IPS DF 19.7 (cell line): ENCODE results near the gene ARHGEF28.

Experiments
- DNase-seq: peaks from one replicate; pipeline ENCODE4 v3.0.0-alpha.2; 2013; ENCODE audit warnings: low read depth, low spot score

Gene ARHGEF28

DNA sequence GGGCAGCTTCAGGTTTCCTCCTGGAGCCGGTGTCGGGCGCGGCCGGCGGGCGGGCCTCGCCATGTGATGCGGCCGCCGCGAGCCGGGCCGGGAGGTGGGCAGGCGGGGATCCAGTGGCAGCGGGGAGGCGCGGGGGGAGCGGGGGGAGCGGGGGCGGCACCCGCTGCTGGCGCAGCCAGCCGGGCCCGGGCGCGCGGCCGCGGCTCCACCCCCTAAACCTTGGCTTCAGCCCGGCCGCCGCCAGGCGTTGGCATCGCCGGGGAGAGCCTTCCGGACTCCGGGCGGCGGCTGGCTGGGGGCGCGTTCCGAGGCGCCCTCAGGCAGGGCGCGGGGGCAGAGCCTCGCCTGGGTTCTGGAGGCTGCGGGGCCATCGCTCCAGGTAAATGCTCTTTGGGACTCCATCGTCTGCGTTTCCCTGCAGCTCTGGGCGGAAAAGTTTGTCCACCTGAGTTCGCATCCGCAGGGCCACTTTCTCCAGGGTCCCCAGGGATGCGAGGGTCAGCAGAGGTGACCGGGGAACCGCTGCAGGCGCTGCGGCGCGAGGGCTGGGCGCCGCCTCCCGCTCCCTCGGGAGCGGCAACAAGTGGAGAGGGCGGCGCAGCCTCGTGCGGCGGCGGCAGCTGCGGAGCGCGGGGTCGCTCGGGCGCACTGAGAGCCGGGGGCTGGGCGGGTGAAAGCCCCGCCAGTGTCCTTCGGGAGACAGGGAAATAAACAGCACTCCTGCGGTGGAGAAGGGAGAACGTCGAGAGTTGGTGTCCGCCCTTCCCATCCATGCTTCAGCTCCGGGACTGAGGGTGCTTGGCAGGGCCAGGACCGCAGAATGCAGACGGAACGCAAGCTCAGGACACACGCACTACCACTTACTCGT, at the start of gene ARHGEF28:
TSS of gene ARHGEF28 (plus strand) at position 253 of the 868 bp plus-strand sequence. CDS start 58,656 bp downstream, outside the sequence.
- no peak for DNase-seq

- DNase-seq = no peak
Measured at GRCh38 chr5:73582285-73583145, 43.5 kb upstream of the ARHGEF28 start.

DNA sequence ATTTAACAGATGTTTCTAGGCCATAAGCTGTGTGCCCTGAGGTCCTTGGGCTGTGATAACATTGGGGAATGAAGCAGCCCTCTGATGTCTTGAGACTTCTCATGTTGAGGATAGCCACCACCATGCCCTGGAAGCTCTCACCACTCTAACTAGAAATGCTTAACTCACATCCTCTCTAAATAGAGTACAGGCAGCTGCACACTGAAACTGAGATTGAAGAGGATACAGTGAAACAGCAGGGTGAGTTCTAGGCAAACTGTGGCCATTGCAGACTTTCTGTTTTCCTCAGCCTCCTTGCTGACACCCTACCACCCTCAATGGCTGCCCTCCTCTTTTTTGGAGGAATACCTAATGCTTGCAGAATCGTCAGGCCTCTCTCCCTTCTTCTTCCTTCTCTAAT, 38.1 kb upstream of the ARHGEF28 start:
- DNase-seq = no peak

GRCh38 chr5:73591102-73591695, 34.8 kb upstream of the ARHGEF28 start:
- peak; percentile 23 for DNase-seq

DNA sequence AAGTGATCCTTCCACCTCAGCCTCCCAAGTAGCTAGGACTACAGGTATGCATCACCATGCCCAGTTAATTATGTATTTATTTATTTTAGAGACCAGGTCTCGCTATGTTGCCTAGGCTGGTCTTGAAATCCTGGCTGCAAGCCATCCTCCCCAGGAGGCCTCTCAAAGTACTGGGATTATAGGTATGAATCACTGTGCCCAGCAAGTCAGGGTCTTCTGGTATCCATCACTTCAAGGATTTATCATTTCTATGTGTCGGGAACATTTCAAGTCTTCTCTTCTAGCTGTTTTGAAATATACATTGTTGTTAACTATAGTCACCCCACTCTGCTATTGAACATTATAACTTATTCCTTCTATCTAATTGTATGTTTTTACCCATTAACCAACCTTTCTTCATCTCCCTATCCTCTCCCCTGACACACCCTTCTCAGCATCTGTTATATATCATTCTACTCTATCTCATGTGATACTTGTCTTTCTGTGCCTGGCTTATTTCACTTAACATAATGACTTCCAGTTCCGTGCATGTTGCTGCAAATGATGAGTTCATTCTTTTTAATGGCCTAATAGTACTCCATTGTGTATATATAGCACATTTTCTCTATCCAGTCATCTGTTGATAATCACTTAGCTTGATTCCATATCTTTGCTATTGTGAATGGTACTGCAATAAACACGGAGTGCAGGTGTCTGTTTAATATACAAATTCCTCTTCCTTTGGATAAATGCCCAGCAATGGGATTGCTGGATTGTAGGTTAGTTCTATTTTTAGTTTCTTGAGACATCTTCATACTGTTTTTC, 34.1 kb upstream of the ARHGEF28 start:
- no peak for DNase-seq

DNA sequence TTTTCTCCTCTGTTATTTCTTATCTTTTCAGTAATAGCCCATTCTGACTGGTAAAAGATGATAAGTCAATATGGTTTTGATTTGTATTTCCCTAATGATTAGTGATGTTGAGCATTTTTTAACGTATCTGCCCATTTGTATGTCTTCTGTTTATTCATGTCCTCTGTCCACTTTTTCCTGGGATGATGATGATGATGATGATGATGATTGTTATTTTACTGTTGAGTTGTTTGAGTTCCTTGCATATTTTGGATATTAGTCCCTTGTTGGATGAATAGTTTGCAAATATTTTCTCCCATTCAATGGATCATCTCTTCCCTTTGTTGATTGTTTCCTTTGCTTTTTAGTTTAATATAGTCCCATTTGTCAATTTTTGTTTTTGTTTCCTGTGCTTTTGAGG, 33.4 kb upstream of the ARHGEF28 start:
- no peak for DNase-seq

GRCh38 chr5:73596705-73597328, 29.2 kb upstream of the ARHGEF28 start:
- DNase-seq = peak; percentile 30

DNA sequence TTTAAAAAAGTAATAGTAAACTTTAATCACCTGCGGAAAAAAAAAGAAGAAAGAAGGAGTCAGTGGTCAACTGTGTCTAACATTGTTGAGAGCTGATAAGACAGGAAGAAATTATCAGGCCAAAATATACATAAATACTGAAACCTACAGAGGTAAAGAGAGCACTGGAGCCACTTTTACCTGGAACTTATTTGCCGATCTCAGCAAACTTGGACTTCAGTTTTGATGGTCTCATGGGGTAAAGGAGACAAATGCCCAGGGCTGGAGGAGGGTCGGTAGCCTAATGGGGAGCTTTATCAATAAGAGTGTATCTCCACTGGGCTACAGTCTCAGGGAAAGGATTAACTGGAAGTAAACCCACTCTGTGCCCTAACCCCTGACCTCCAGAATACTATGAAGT, 26.6 kb upstream of the ARHGEF28 start:
- no peak for DNase-seq

- no peak for DNase-seq
Measured at GRCh38 chr5:73603998-73604397, 22.0 kb upstream of the ARHGEF28 start.

DNA sequence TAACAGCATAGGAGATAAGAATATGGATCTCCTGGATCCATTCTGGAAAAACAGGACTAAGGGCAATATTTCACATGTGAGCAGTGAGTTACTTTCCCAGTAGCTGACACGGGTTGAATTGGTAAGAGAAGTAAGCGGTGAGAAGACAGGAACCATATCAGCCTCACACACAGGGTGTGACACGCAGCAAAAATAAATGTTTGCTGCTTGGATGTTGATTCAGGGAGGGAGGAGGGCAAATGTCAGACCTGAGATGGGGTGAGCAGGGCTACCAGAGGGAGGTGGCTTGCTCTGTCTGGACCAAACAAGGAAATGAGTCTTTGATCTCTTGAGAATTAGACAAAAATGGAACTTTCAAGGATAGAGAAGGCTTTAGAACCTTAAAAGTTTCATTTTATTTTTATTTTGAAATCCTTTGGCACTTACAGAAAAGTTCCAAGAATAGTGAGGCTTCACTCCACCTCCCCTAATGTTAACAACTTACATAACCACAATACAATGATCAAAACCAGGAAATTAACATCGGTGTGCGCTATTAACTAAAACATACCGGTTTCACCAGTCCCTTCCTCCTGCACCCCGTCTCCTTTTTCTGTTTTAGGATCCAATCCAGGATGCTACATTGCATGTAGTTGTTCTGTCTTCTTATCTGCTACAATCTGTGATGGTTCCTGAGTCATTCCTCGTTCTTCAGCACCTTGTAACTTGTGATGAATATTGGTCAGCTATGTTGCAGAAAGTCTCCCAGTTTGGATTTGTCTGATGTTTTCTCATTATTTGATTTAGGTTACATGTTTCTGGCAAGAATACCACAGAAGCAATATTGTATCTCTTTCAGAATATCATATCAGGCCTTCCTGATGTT, 20.5 kb upstream of the ARHGEF28 start:
- DNase-seq = no peak

GRCh38 chr5:73606206-73606753, 19.7 kb upstream of the ARHGEF28 start:
- no peak for DNase-seq

GRCh38 chr5:73607228-73607627, 18.8 kb upstream of the ARHGEF28 start:
- no peak for DNase-seq

GRCh38 chr5:73612799-73613198, 13.2 kb upstream of the ARHGEF28 start:
- DNase-seq = no peak

- no peak for DNase-seq
Measured at GRCh38 chr5:73615085-73615484, 10.9 kb upstream of the ARHGEF28 start.

- no peak for DNase-seq
Measured at GRCh38 chr5:73615947-73616346, 10.0 kb upstream of the ARHGEF28 start.

- DNase-seq = no peak
Measured at GRCh38 chr5:73617510-73618279, 8.3 kb upstream of the ARHGEF28 start.

DNA sequence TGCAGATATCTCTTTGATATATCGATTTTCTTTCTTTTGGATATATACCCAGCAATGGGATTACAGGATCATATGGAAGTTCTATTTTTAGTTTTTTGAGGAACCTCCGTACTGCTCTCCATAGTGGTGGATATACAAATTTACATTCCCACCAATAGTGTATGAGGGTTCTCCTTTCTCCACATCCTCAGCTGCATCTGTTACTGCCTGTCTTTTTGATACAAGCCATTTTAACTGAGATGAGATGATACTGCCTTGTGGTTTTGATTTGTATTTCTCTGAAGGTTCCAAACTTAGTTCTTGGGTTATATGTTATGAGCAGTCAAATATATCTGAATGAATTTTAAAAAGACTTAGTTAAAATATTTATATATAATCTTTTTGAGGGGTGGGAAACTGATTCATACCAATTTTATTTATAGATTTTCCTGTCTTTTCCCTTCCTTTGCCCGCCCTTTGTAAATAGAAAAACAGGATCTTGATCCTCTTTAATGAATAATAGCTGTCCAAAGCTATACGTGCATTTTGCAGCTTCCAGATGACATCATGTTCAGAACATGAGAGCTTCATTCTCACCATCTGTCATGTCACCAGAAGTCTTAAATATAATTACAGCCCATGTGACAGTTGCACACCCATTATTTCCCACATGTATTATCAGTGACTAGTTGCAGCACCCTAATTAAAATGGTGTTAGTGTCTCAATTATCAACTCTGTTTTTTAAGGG, 6.2 kb upstream of the ARHGEF28 start:
- no peak for DNase-seq

DNA sequence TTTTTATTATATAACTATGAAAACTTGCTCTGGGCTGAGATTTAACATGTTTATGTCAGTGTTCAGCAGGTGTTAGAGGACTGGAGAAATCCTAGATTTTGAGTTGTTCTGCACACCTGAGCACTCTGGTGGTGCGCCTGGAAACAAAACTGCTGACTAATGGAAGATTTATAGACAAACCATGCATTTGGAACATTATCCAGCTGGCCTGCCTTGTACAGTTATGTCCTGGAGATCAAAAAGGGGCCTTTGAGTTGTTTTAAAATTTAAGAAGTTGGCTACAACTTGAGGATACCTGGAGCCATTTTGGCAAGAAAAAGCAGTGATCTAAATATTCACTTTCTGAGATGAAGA, 5.7 kb upstream of the ARHGEF28 start:
- DNase-seq = no peak
